Ishikawa (cell line): ENCODE measurements around the gene AZIN2.

ENCODE experiments used
- EP300 ChIP-seq: IDR thresholded peaks from 2 replicates; pipeline ENCODE4 v1.6.1; 2012; ENCODE audit warnings: borderline replicate concordance
- TAF1 ChIP-seq: IDR thresholded peaks from 2 replicates; pipeline ENCODE4 v1.6.1; 2012; ENCODE audit warnings: low read depth, mild to moderate bottlenecking

GRCh38 chr1:33060579-33061083 lies 20.3 kb upstream of the AZIN2 start:
- TF ChIP-seq EP300 (no peak), TAF1 (no peak)
